Measurements from ENCODE around the gene GPR39.

The GPR39 gene

GRCh38 chr2:132442278-132442677 lies 25.7 kb downstream of the GPR39 start:
- no peak overlapping the region for H3K4me3 ChIP-seq (ENCODE audit: low read depth, low read length)

- no peak overlapping the region for H3K4me3 ChIP-seq (ENCODE audit: low read depth, low read length)
Measured at GRCh38 chr2:132443106-132443505, 26.5 kb downstream of the GPR39 start.

DNA sequence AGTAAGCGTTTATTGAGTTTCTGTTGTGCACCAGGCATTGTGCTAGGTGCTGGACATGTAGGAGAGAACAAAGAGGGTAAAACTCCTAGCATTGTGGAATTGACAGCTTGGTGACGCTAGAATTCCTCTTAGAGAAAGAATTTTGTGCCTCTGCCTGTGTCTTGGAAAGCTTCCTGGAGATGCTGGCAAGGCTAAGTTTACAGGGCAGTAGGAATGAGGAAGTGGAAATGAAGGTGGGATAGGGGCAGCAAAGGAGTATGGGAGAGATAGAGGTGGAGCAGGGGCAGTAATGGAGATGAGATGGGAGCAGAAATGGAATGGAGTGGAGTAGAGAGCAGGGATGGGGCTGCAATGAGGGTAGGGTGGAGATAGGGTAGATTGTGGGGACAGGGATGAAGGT lies 29.8 kb downstream of the GPR39 start:
- no peak overlapping the region for H3K4me3 ChIP-seq (ENCODE audit: low read depth, low read length)

DNA sequence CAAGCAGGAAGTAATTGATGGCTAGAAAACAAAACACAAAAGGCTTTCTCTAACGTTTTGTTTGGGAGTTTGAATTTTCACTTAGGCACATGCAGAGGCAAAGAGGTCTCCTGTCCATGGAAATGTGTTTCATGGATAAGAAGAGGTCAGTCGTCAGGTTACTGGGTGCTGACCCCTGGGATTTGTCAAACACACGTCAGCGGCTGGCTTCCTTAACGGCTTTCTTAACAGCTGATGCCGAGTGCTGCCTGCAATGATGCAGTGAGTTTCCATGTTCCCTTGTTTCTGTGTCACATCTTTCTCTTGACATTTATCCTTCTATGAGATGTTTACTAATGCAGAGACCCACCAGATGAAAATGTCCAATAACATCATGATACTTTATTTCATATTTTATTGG lies 31.7 kb downstream of the GPR39 start:
- H3K4me3 ChIP-seq (ENCODE audit: low read depth, low read length), result no peak overlapping the region

GRCh38 chr2:132448771-132449170 lies 32.2 kb downstream of the GPR39 start:
- no peak overlapping the region for H3K4me3 ChIP-seq (ENCODE audit: low read depth, low read length)

GRCh38 chr2:132449868-132450267 lies 33.3 kb downstream of the GPR39 start:
- H3K4me3 ChIP-seq (ENCODE audit: low read depth, low read length), result no peak overlapping the region

GRCh38 chr2:132460781-132461180 lies 44.2 kb downstream of the GPR39 start:
- H3K4me3 ChIP-seq (ENCODE audit: low read depth, low read length), result no peak overlapping the region

DNA sequence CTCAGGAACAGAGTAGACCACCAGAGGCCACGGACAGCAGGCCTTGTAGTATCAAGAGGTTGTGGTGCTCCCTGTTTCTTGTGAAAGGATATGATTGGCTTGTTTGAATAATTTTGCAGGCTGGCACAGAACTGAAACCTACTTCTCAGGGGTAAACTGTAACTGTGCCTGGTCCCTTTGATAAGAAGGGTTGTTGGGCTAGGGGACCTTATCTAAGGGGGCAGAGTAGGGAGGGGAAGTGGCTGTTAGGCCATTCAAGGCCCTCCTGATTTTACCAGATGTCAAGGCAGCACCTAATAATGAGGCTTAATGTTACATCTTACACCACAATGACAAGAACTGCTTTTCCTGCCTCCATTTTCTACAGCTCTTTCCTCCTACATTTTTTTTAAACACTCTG lies 45.6 kb downstream of the GPR39 start:
- H3K4me3 ChIP-seq (ENCODE audit: low read depth, low read length), result no peak overlapping the region

DNA sequence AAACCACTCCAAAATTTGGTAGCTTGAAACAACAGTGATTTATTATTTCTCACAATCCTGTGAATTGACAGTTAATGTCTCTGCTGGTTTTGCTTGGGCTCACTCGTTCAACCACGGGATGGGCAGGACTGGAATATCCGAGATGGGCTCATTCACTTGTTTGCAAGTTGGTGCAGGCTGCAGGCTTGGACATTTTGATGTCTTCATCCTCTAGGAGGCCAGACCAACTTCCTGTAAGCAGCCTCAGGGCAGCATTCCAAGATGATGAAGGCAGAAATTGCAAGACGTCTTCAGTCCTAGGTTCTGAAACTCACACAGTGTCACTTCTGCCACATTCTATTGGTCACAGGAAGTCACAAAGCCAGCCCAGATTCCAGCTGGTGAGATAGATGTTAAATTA lies 47.1 kb downstream of the GPR39 start:
- no peak overlapping the region for H3K4me3 ChIP-seq (ENCODE audit: low read depth, low read length)

- no peak overlapping the region for H3K4me3 ChIP-seq (ENCODE audit: low read depth, low read length)
Measured at GRCh38 chr2:132465917-132466316, 49.3 kb downstream of the GPR39 start.

- H3K4me3 ChIP-seq (ENCODE audit: low read depth, low read length), result no peak overlapping the region
Measured at GRCh38 chr2:132466428-132467028, 49.9 kb downstream of the GPR39 start.

- H3K4me3 ChIP-seq (ENCODE audit: low read depth, low read length), result no peak overlapping the region
Measured at GRCh38 chr2:132468821-132469675, 52.4 kb downstream of the GPR39 start.

DNA sequence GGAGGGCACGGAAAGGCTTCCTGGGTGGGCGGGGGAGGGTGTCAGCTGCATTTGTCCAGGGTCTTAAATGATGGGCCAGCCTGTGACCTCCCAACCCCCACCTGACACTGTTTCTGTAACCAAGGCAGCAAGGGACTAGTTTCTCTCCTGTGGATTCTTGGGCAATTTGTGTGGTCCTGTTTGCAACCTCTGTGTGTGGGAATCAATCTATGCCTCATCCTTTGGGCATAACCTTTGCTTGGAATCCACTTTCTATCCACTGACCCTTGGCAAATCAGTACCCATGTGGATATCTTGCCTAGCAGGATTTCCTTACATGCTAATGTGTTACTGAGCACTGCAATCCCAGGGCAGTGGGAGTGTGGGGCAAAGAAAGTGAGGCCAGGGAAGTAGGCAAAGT lies 54.1 kb downstream of the GPR39 start:
- no peak overlapping the region for H3K4me3 ChIP-seq (ENCODE audit: low read depth, low read length)

- H3K4me3 ChIP-seq (ENCODE audit: low read depth, low read length), result no peak overlapping the region
Measured at GRCh38 chr2:132473174-132473883, 56.7 kb downstream of the GPR39 start.

- H3K4me3 ChIP-seq (ENCODE audit: low read depth, low read length), result no peak overlapping the region
Measured at GRCh38 chr2:132475615-132476014, 59.0 kb downstream of the GPR39 start.

GRCh38 chr2:132477436-132477835 lies 60.8 kb downstream of the GPR39 start:
- H3K4me3 ChIP-seq (ENCODE audit: low read depth, low read length), result no peak overlapping the region

DNA sequence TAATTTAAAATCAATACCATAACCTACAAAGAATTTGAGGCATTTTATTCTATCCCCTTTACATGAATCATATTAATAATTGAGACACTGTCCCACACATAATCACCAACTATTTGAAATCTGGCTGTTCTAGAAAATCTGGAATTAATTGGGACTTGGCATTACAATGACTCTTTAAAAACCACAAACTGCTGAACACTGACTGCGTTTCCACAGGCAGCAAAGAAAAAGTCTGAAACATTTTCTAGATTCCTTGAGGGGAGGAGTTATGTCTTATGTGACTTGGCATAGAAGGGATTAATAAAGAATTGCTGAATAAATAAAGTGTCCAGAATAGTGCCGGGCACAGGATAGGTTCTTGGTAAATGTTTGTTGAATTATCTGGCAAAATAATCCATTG lies 61.4 kb downstream of the GPR39 start:
- H3K4me3 ChIP-seq (ENCODE audit: low read depth, low read length), result no peak overlapping the region

- H3K4me3 ChIP-seq (ENCODE audit: low read depth, low read length), result no peak overlapping the region
Measured at GRCh38 chr2:132478461-132479105, 62.0 kb downstream of the GPR39 start.

- H3K4me3 ChIP-seq (ENCODE audit: low read depth, low read length), result no peak overlapping the region
Measured at GRCh38 chr2:132479155-132479554, 62.5 kb downstream of the GPR39 start.

DNA sequence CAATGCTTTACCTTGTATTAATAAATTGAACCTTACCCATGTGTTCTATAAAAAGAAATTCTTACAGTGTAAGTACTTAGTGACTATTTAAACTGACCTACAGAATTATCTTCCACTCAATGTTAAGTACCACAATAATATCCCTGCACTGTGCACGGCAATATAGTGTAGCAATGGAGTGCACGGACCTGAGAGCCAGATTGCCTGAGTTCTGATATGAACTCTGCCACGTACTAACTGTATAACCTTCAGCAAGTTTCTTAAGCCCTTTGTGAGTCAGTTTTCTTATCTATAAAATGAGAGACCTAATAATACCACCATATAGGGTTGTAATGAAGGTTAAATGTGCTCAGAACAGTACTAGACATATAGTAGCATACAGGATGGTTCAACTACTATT lies 66.2 kb downstream of the GPR39 start:
- no peak overlapping the region for H3K4me3 ChIP-seq (ENCODE audit: low read depth, low read length)

DNA sequence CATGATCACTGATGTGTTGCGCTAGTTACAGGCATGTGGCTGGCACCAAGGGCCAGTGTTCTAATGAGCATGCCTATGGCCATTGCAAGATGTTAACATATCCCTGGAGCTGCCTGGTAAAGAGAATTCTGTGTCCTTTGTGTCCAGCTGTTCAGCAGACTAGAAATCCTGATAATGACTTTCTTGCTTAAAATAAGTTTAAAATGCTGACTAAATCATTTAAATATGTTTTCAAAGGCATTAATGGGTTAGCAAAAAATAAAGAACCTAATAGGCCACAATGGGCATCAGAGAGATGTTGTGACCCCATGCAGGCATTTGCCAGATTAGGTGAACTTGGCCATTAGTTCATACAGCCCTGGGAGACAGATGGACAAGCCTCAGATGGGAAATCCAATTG lies 67.5 kb downstream of the GPR39 start:
- no peak overlapping the region for H3K4me3 ChIP-seq (ENCODE audit: low read depth, low read length)
